H1 (cell line): ENCODE results near the gene CD69. TPM values are rescaled to one million over a fixed set of nuclear protein-coding genes. Genes with fewer than 3 reads are reported as not detected.

Source experiments
- CTCF ChIA-PET: fragments of 300-600 bp; sonication (Branson Sonifier 250); formaldehyde crosslinking; loops from one replicate; lab custom pipeline; 2021; ENCODE audit not compliant: partially characterized antibody; lab: Charles Lee
- POLR2A ChIA-PET: fragments of 300-600 bp; sonication (Branson Sonifier 250); formaldehyde crosslinking; loops from one replicate; lab custom pipeline; 2021; ENCODE audit warnings: inconsistent platforms; ENCODE audit not compliant: partially characterized antibody; lab: Charles Lee
- DNase-seq, 2 experiments: peaks; one replicate each; pipeline versions ENCODE4 v3.0.0 to v3.0.0-alpha.2; 2010 to 2022; ENCODE audit warnings: low spot score in 2 of 2, low read depth in 1 of 2, mixed read lengths in 1 of 2
- FAIRE-seq: peaks from 2 replicates; lab custom pipeline; 2011; peaks lifted over from hg19 to GRCh38; lab: Jason Lieb, UNC
- H2AFZ ChIP-seq: 2 replicates; pipeline ENCODE4 v1.8.1; 2012; ENCODE audit warnings: low read length, inconsistent platforms
- H2AK5ac ChIP-seq: 2 replicates; pipeline ENCODE4 v1.6.1; 2013; ENCODE audit warnings: low read depth, low read length
- H2BK120ac ChIP-seq: replicated peaks from 2 replicates; pipeline ENCODE3; 2013; ENCODE audit warnings: low read depth, low read length, inconsistent platforms
- H2BK12ac ChIP-seq: 2 replicates; pipeline ENCODE4 v1.6.1; 2013; ENCODE audit warnings: low read depth, low read length
- H2BK15ac ChIP-seq: 2 replicates; pipeline ENCODE4 v1.6.1; 2013; ENCODE audit warnings: low read length
- H2BK20ac ChIP-seq: 2 replicates; pipeline ENCODE4 v1.6.1; 2013; ENCODE audit warnings: low read length
- H2BK5ac ChIP-seq: 2 replicates; pipeline ENCODE4 v1.6.1; 2013; ENCODE audit warnings: low read depth, low read length
- H3K14ac ChIP-seq: 2 replicates; pipeline ENCODE4 v1.6.1; 2013; ENCODE audit warnings: inconsistent platforms; ENCODE audit not compliant: insufficient read length
- H3K18ac ChIP-seq: 2 replicates; pipeline ENCODE4 v1.6.1; 2013; ENCODE audit warnings: low read length; ENCODE audit errors: extremely low read depth
- H3K23ac ChIP-seq: 2 replicates; pipeline ENCODE4 v1.6.1; 2013; ENCODE audit warnings: inconsistent platforms; ENCODE audit not compliant: insufficient read length
- H3K23me2 ChIP-seq: 2 replicates; pipeline ENCODE4 v1.6.1; 2013; ENCODE audit warnings: low read depth, low read length
- H3K27ac ChIP-seq: 2 replicates; pipeline ENCODE4 v1.6.1; 2011; ENCODE audit warnings: low read depth, low read length, inconsistent platforms
- H3K27me3 ChIP-seq, 4 experiments: replicated peaks in 1 of 4; 1 replicate in 1 of 4; 2 replicates in 3 of 4; pipeline versions ENCODE4 v1.6.1 to v1.8.1; 2011 to 2013; ENCODE audit warnings: low read length in 3 of 4, mild to moderate bottlenecking in 3 of 4, inconsistent platforms in 2 of 4, mixed read lengths in 2 of 4, moderate library complexity in 1 of 4; ENCODE audit not compliant: control insufficient read depth in 3 of 4, insufficient read depth in 3 of 4; ENCODE audit errors: extremely low read depth in 1 of 4
- H3K36me3 ChIP-seq, 4 experiments: 2 replicates each; pipeline versions ENCODE4 v1.6.1 to v1.8.1; 2011 to 2013; ENCODE audit warnings: mild to moderate bottlenecking in 4 of 4, low read length in 3 of 4, moderate library complexity in 2 of 4, control low read depth in 1 of 4, inconsistent platforms in 1 of 4; ENCODE audit not compliant: insufficient read depth in 4 of 4, control insufficient read depth in 2 of 4
- H3K4ac ChIP-seq: replicated peaks from 2 replicates; pipeline ENCODE3; 2013; ENCODE audit warnings: low read length, low read depth, mixed read lengths, inconsistent platforms; ENCODE audit not compliant: insufficient read length
- H3K4me1 ChIP-seq, 4 experiments: replicated peaks in 1 of 4; 1 replicate in 1 of 4; 2 replicates in 3 of 4; pipeline versions ENCODE4 v1.6.1 to v1.8.1; 2011 to 2013; ENCODE audit warnings: low read length in 3 of 4, inconsistent platforms in 2 of 4, mixed read lengths in 1 of 4; ENCODE audit not compliant: insufficient read depth in 4 of 4, control insufficient read depth in 3 of 4
- H3K4me2 ChIP-seq, 2 experiments: 2 replicates each; pipeline versions ENCODE4 v1.6.1 to v1.8.1; 2011 to 2013; ENCODE audit warnings: low read depth in 2 of 2, low read length in 2 of 2, control low read depth in 1 of 2, inconsistent platforms in 1 of 2, mild to moderate bottlenecking in 1 of 2; ENCODE audit not compliant: insufficient read depth in 1 of 2
- H3K4me3 ChIP-seq, 4 experiments: fragments of 200-600, 300-600 bp in 1 of 4; sonication (generic), shearing (Covaris generic), sonication (Bioruptor Twin) in 1 of 4; 2 replicates each; pipeline versions ENCODE4 v1.5.1 to v1.8.1; 2011 to 2016; ENCODE audit warnings: low read length in 4 of 4, low read depth in 3 of 4, control low read depth in 2 of 4, inconsistent platforms in 2 of 4, mild to moderate bottlenecking in 2 of 4, mixed read lengths in 1 of 4, moderate library complexity in 1 of 4; ENCODE audit not compliant: insufficient read depth in 2 of 4; ENCODE audit errors: extremely low read depth in 1 of 4
- H3K56ac ChIP-seq: replicated peaks from 2 replicates; pipeline ENCODE3; 2013; ENCODE audit warnings: low read depth, mild to moderate bottlenecking, mixed read lengths, low read length, inconsistent platforms; ENCODE audit not compliant: insufficient read length
- H3K79me1 ChIP-seq: 2 replicates; pipeline ENCODE4 v1.6.1; 2013; ENCODE audit warnings: low read depth, low read length, control low read depth
- H3K79me2 ChIP-seq, 2 experiments: 2 replicates each; pipeline versions ENCODE4 v1.6.1 to v1.8.1; 2012 to 2013; ENCODE audit warnings: low read length in 2 of 2, mild to moderate bottlenecking in 2 of 2, inconsistent platforms in 1 of 2; ENCODE audit not compliant: insufficient read depth in 2 of 2, control insufficient read depth in 1 of 2
- H3K9ac ChIP-seq, 4 experiments: replicated peaks in 1 of 4; 1 replicate in 1 of 4; 2 replicates in 3 of 4; pipeline versions ENCODE4 v1.6.1 to v1.8.1; 2011 to 2013; ENCODE audit warnings: low read depth in 3 of 4, low read length in 3 of 4, control low read depth in 2 of 4, mild to moderate bottlenecking in 2 of 4, moderate library complexity in 2 of 4, inconsistent platforms in 1 of 4; ENCODE audit errors: extremely low read depth in 1 of 4
- H3K9me3 ChIP-seq, 2 experiments: 2 replicates each; pipeline versions ENCODE4 v1.6.1 to v1.8.1; 2012 to 2013; ENCODE audit warnings: mild to moderate bottlenecking in 2 of 2, moderate library complexity in 2 of 2, control low read depth in 1 of 2, inconsistent platforms in 1 of 2, low read depth in 1 of 2, low read length in 1 of 2, mixed read lengths in 1 of 2; ENCODE audit not compliant: insufficient read depth in 2 of 2
- H4K20me1 ChIP-seq, 2 experiments: replicated peaks in 1 of 2; 2 replicates each; pipeline versions ENCODE3 to v1.8.1; 2011 to 2013; ENCODE audit warnings: inconsistent platforms in 2 of 2, low read length in 2 of 2, mild to moderate bottlenecking in 1 of 2; ENCODE audit not compliant: insufficient read depth in 2 of 2, control insufficient read depth in 1 of 2
- H4K5ac ChIP-seq: 2 replicates; pipeline ENCODE4 v1.6.1; 2013; ENCODE audit warnings: low read length, low read depth, mixed read lengths, inconsistent platforms; ENCODE audit not compliant: insufficient read length
- H4K8ac ChIP-seq: 2 replicates; pipeline ENCODE4 v1.8.0; 2013; ENCODE audit warnings: mild to moderate bottlenecking, moderate library complexity, low read length, inconsistent platforms; ENCODE audit not compliant: insufficient read depth; ENCODE audit errors: extremely low read depth
- H4K91ac ChIP-seq: replicated peaks from 2 replicates; pipeline ENCODE3; 2013; ENCODE audit warnings: low read length, mixed read lengths, inconsistent platforms; ENCODE audit not compliant: insufficient read length
- POLR2AphosphoS5 ChIP-seq: IDR thresholded peaks from 2 replicates; pipeline ENCODE4 v1.6.1; 2011; ENCODE audit warnings: low read depth, low read length
- SP2 ChIP-seq: IDR thresholded peaks from 2 replicates; pipeline ENCODE4 v1.6.1; 2012; ENCODE audit warnings: mild to moderate bottlenecking, low read length, inconsistent platforms
- SRF ChIP-seq: IDR thresholded peaks from 2 replicates; pipeline ENCODE4 v1.6.1; 2011; ENCODE audit warnings: mild to moderate bottlenecking, low read depth, low read length, moderate library complexity
- TAF7 ChIP-seq: optimal IDR thresholded peaks from 2 replicates; pipeline ENCODE3; 2011; ENCODE audit warnings: low read depth, mild to moderate bottlenecking, inconsistent platforms, low read length, moderate library complexity, borderline replicate concordance
- WGBS, 2 experiments: shearing (Covaris generic) in 1 of 2; methylation state at CpG; one replicate each; pipeline versions ENCODE4 v1.1.6 to v1.1.7; 2013 to 2015; ENCODE audit warnings: low lambda C conversion rate in 2 of 2, mixed read lengths in 2 of 2, inconsistent platforms in 1 of 2, low coverage in 1 of 2, missing lambda C conversion rate in 1 of 2; ENCODE audit not compliant: insufficient replicate concordance in 2 of 2, insufficient coverage in 1 of 2, insufficient read length in 1 of 2; ENCODE audit errors: extremely low coverage in 1 of 2, missing lambda C conversion rate in 1 of 2; 5-methylcytosine and 5-hydroxymethylcytosine counted together
- polyA plus RNA-seq, 7 experiments: library from polyadenylated mRNA; depleted of rRNA in 3 of 7; stranded (reverse) in 5 of 7; unstranded in 2 of 7; fragments of >200 nt in 5 of 7; fragments of 200-250 nt in 2 of 7; gene quantifications; 1 replicate in 5 of 7; 2 replicates in 1 of 7; 4 replicates in 1 of 7; pipeline versions ENCODE4 v1.2.1 to v1.2.3, GENCODE V29; 2011 to 2013; ENCODE audit warnings: missing spikeins in 2 of 7, mixed read lengths in 2 of 7
- total RNA-seq: library from RNA; stranded (reverse); fragmentation: NEBNext Ultra II Directional; extraction: Animal tissue kit (Norgen Biotek cat#: 25700); gene quantifications from 2 replicates; pipeline ENCODE4 v1.2.1, GENCODE V29; 2021

The CD69 gene
- total and polyA plus RNA-seq, 2 of the 8 experiments (the other 6 are each of a cell fraction or from before 2014, with no cell fraction given): not detected

DNA sequence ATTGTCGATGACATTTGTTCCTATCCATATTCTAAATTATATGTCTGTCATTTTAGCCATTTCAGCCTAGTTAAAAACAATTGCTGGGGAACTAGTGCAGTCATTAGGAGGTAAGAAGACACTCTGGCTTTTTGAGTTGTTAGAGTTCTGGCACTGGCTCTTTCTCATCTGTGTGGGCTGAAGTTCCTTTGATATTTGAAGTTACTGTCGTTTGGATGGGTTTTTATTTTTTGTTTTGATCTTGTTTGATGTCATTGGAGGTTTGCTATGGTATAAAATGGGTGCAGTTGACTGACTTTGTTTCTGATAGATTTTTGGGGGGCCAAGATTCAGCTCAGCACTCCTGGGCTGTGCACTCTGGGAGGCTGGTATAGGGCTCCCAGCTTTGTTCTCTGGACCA lies 20.7 kb upstream of the CD69 start:
- Histone ChIP-seq H2BK5ac (no peak overlapping the region), H3K9me3 (no peaks in the 10 kb centered on the region), H2BK12ac (no peak overlapping the region), H3K56ac (no peak overlapping the region), H4K20me1 (no peaks in the 10 kb centered on the region), H2BK120ac (no peak overlapping the region), H2AFZ (no peak overlapping the region)
- TF ChIP-seq POLR2AphosphoS5 (no peak), SRF (no peak), SP2 (no peak), TAF7 (no peak)
- TF ChIP-seq, all 59 proteins: peak for 0
- Histone ChIP-seq H3K23me2 (no peaks in the 10 kb centered on the region), H2BK20ac (no peak overlapping the region), H3K9ac (no peak overlapping the region), H3K4me1 (peaks cover 0 to 11% (median 4%) of the 10 kb centered on the region in 4 experiments; a peak in 2 of 7 replicates), H3K23ac (no peak overlapping the region), H3K27ac (no peak overlapping the region), H3K79me1 (no peaks in the 10 kb centered on the region), H4K8ac (no peak overlapping the region), H3K14ac (no peak overlapping the region), H3K27me3 (no peaks in the 10 kb centered on the region), H4K5ac (no peak overlapping the region), H2BK15ac (no peak overlapping the region), H3K4me3 (no peak overlapping the region), H3K36me3 (no peaks in the 10 kb centered on the region), H3K79me2 (no peaks in the 10 kb centered on the region), H3K4me2 (no peak overlapping the region), H4K91ac (no peak overlapping the region), H2AK5ac (no peak overlapping the region), H3K4ac (no peak overlapping the region), H3K18ac (no peak overlapping the region)
- POLR2A ChIA-PET: no interaction called here
- WGBS, 2 experiments: 97% methylated on average over 2 of the region's 2 CpGs; no CpG with 5 or more reads in 1 of the 2 experiments
- CTCF ChIA-PET: interaction anchor here (0.6 to 2.8 kb wide), 10 partner anchors 9 to 372 kb away, joined by 3 to 12 read pairs (median 4); no protein-coding TSS in a partner anchor
- no peak for FAIRE-seq
- DNase-seq: no peak
